Fibroblast of the conjunctiva (primary cell): ENCODE results near the gene IGLL1.
"Not testable (repeated sequence)": the region's sequence is repeated elsewhere in the genome, so short reads cannot be mapped to it uniquely, and the experiment has no call there.

ENCODE experiments used
- DNase-seq: peaks from one replicate; pipeline ENCODE4 v3.0.0-alpha.2; 2010; ENCODE audit warnings: low read depth

IGLL1 gene

GRCh38 chr22:23579870-23580575 lies at the start of gene IGLL1:
TSS of gene IGLL1 (minus strand) at chr22:23580290. CDS start at chr22:23580190, 100 bp downstream.
- no peak for DNase-seq

GRCh38 chr22:23628056-23628743 lies 48.1 kb upstream of the IGLL1 start:
- not testable (repeated sequence) for DNase-seq

GRCh38 chr22:23627401-23628055 lies 47.4 kb upstream of the IGLL1 start:
- peak; percentile 34 for DNase-seq

- DNase-seq, result no peak
Measured at GRCh38 chr22:23626286-23626975, 46.3 kb upstream of the IGLL1 start.

- DNase-seq, result no peak
Measured at GRCh38 chr22:23622634-23623033, 42.5 kb upstream of the IGLL1 start.

- not testable (repeated sequence) for DNase-seq
Measured at GRCh38 chr22:23621916-23622315, 41.8 kb upstream of the IGLL1 start.

GRCh38 chr22:23621082-23621780 lies 41.1 kb upstream of the IGLL1 start:
- no peak for DNase-seq

- no peak for DNase-seq
Measured at GRCh38 chr22:23613193-23613972, 33.3 kb upstream of the IGLL1 start.

- DNase-seq, result no peak
Measured at GRCh38 chr22:23609983-23610781, 30.1 kb upstream of the IGLL1 start.

- DNase-seq, result no peak
Measured at GRCh38 chr22:23608583-23608982, 28.5 kb upstream of the IGLL1 start.

GRCh38 chr22:23606204-23607131 lies 26.4 kb upstream of the IGLL1 start:
- no peak for DNase-seq

GRCh38 chr22:23604939-23605712 lies 25.0 kb upstream of the IGLL1 start:
- DNase-seq, result no peak

GRCh38 chr22:23603266-23603665 lies 23.2 kb upstream of the IGLL1 start:
- no peak for DNase-seq

GRCh38 chr22:23598805-23599518 lies 18.9 kb upstream of the IGLL1 start:
- DNase-seq, result no peak

GRCh38 chr22:23597576-23598268 lies 17.6 kb upstream of the IGLL1 start:
- DNase-seq, result not testable (repeated sequence)

- DNase-seq, result not testable (repeated sequence)
Measured at GRCh38 chr22:23595904-23596303, 15.8 kb upstream of the IGLL1 start.

GRCh38 chr22:23591846-23592245 lies 11.8 kb upstream of the IGLL1 start:
- no peak for DNase-seq
